Measurements from ENCODE around the gene UNK. TPM values are rescaled to one million over a fixed set of nuclear protein-coding genes. Genes with fewer than 3 reads are reported as not detected.
A peak's percentile ranks its signal among the peaks of the same experiment; 100 is the strongest.

UNK gene
- total and polyA plus RNA-seq, 2 of the 13 experiments (the other 11 are each of a cell fraction or from before 2014, with no cell fraction given) = 31.6 to 33.0 TPM

DNA sequence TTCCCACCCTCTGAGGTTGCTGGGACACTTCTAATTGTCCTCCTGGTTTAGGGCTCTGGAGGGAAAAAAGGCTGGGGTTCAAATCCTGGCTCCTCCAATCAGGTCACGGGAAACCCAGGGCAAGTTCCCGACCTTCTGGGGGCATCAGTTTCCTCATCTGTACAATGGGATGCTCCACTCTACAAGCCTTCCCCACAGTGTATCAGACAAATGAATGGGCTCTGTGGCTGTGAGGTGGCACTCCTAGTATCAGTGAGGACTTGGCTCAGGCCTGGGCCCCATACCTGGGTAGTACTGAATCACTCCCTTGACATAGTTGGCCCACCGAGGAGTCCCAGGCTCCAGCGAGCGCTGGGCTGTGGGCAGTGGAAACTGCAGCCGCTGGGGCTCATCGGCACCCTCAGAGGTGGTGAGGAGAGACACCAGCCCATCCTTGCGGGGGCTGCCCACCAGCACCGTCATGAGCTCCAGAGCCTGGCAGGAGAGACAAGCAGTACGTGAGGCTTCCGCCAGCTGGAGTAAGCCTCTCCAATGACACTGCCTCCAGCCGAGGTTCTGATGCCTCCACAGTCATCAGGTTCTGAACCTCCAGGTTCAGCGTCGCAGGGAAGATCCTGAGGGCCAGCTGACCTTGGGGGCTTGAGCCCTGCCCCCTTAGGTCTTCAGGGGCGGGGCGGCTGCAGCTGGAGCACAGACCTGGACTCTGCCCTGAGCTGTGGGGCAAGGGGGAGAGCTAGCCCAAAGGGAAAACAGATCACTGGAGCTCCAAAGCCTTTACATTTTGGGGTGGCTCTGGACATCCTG, 20.8 kb upstream of the UNK start (continued):
- TF ChIP-seq MAF1 (CRISPR knock-in tag; IDR thresholded peaks at IDR 0.05; ENCODE audit: borderline replicate concordance) (peak; percentile 64; the same call in 1 of the 2 replicates), MTF1 (CRISPR knock-in tag; IDR thresholded peaks at IDR 0.05) (no peak), ELK4 (CRISPR knock-in tag; IDR thresholded peaks at IDR 0.05; ENCODE audit: borderline replicate concordance) (no peak), KLF9 (CRISPR knock-in tag; IDR thresholded peaks at IDR 0.05; ENCODE audit: low read depth) (no peak), ZNF160 (CRISPR knock-in tag; IDR thresholded peaks at IDR 0.05) (no peak), SIN3B (IDR thresholded peaks at IDR 0.05; ENCODE audit: low read length) (no peak), ZNF543 (CRISPR knock-in tag; IDR thresholded peaks at IDR 0.05) (peak; percentile 33; the same call in 1 of the 2 replicates), ATF6 (CRISPR knock-in tag; conservative IDR thresholded peaks at IDR 0.05) (peak; percentile 85; the same call in 1 of the 2 replicates), PAX8 (CRISPR knock-in tag; IDR thresholded peaks at IDR 0.05; ENCODE audit: borderline replicate concordance) (0 out of 2 replicates have a peak, but pooled peaks have one; percentile 24), STAG1 (CRISPR knock-in tag; IDR thresholded peaks at IDR 0.05) (no peak), ZSCAN22 (CRISPR knock-in tag; IDR thresholded peaks at IDR 0.05) (peak; percentile 46; the same call in 1 of the 2 replicates), HNF1B (CRISPR knock-in tag; IDR thresholded peaks at IDR 0.05) (peak; percentile 19), ZNF512 (CRISPR knock-in tag; IDR thresholded peaks at IDR 0.05) (no peak), ZNF251 (CRISPR knock-in tag; IDR thresholded peaks at IDR 0.05) (no peak), NCOA2 (CRISPR knock-in tag; IDR thresholded peaks at IDR 0.05) (peak; percentile 77), CENPX (CRISPR knock-in tag; IDR thresholded peaks at IDR 0.05) (no peak), ZNF205 (CRISPR knock-in tag; IDR thresholded peaks at IDR 0.05) (peak; percentile 92)
- TF ChIP-seq, protein P1, sequence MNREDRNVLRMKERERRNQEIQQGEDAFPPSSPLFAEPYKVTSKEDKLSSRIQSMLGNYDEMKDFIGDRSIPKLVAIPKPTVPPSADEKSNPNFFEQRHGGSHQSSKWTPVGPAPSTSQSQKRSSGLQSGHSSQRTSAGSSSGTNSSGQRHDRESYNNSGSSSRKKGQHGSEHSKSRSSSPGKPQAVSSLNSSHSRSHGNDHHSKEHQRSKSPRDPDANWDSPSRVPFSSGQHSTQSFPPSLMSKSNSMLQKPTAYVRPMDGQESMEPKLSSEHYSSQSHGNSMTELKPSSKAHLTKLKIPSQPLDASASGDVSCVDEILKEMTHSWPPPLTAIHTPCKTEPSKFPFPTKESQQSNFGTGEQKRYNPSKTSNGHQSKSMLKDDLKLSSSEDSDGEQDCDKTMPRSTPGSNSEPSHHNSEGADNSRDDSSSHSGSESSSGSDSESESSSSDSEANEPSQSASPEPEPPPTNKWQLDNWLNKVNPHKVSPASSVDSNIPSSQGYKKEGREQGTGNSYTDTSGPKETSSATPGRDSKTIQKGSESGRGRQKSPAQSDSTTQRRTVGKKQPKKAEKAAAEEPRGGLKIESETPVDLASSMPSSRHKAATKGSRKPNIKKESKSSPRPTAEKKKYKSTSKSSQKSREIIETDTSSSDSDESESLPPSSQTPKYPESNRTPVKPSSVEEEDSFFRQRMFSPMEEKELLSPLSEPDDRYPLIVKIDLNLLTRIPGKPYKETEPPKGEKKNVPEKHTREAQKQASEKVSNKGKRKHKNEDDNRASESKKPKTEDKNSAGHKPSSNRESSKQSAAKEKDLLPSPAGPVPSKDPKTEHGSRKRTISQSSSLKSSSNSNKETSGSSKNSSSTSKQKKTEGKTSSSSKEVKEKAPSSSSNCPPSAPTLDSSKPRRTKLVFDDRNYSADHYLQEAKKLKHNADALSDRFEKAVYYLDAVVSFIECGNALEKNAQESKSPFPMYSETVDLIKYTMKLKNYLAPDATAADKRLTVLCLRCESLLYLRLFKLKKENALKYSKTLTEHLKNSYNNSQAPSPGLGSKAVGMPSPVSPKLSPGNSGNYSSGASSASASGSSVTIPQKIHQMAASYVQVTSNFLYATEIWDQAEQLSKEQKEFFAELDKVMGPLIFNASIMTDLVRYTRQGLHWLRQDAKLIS (CRISPR knock-in tag; IDR thresholded peaks at IDR 0.05) = peak; percentile 25; the same call in 1 of the 2 replicates

Data from HepG2 (cell line).